ENCODE data around the gene ZSWIM5. TPM values are rescaled to one million over a fixed set of nuclear protein-coding genes. Genes with fewer than 3 reads are reported as not detected.

ZSWIM5 gene
- total RNA-seq, 1 experiment from 2014 or later = 7.9 TPM

- ChIA-PET CTCF (interaction anchor here (0.5 kb wide), 1 partner anchor 289 kb away, joined by 12 read pairs; no protein-coding TSS in a partner anchor), POLR2A (no interaction called here)
- Histone ChIP-seq H3K36me3 (ENCODE audit: control insufficient read depth, insufficient read depth, low read length) (no peaks in the 10 kb centered on the region; the same call in none of the 2 replicates), H3K4me3 (ENCODE audit: low read depth in 2 of 2, low read length in 2 of 2) (no peak overlapping the region), H3K4me1 (ENCODE audit: control insufficient read depth, insufficient read depth, low read length) (peaks cover 17% of the 10 kb centered on the region), H3K9me3 (ENCODE audit: control insufficient read depth, insufficient read depth, low read depth, low read length) (no peaks in the 10 kb centered on the region), H3K27ac (ENCODE audit: low read length) (no peak overlapping the region), H3K27me3 (ENCODE audit: control insufficient read depth, insufficient read depth, low read length) (no peaks in the 10 kb centered on the region)
- BruUV-seq (replicated peaks) = no TSS peak
- in situ Hi-C loops (cut with HindIII; ENCODE audit: low pct_unique_long_range_greater_than_20kb, low sequenced_read_pairs) (no loop called here), intact Hi-C loops (cut with micrococcal nuclease; ENCODE audit: unreplicated experiment) (no loop called here)
- TF ChIP-seq CTCF (IDR thresholded peaks at IDR 0.05) (no peak), POLR2AphosphoS5 (IDR thresholded peaks at IDR 0.05; ENCODE audit: low read depth, low read length) (no peak), SIN3A (IDR thresholded peaks at IDR 0.05; ENCODE audit: borderline replicate concordance, insufficient read depth, low read depth, low read length) (no peak), TCF7L2 (IDR thresholded peaks at IDR 0.05; ENCODE audit: low read depth, low read length) (no peak)
- TF ChIP-seq, protein P1, sequence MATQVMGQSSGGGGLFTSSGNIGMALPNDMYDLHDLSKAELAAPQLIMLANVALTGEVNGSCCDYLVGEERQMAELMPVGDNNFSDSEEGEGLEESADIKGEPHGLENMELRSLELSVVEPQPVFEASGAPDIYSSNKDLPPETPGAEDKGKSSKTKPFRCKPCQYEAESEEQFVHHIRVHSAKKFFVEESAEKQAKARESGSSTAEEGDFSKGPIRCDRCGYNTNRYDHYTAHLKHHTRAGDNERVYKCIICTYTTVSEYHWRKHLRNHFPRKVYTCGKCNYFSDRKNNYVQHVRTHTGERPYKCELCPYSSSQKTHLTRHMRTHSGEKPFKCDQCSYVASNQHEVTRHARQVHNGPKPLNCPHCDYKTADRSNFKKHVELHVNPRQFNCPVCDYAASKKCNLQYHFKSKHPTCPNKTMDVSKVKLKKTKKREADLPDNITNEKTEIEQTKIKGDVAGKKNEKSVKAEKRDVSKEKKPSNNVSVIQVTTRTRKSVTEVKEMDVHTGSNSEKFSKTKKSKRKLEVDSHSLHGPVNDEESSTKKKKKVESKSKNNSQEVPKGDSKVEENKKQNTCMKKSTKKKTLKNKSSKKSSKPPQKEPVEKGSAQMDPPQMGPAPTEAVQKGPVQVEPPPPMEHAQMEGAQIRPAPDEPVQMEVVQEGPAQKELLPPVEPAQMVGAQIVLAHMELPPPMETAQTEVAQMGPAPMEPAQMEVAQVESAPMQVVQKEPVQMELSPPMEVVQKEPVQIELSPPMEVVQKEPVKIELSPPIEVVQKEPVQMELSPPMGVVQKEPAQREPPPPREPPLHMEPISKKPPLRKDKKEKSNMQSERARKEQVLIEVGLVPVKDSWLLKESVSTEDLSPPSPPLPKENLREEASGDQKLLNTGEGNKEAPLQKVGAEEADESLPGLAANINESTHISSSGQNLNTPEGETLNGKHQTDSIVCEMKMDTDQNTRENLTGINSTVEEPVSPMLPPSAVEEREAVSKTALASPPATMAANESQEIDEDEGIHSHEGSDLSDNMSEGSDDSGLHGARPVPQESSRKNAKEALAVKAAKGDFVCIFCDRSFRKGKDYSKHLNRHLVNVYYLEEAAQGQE (IDR thresholded peaks at IDR 0.05; ENCODE audit: insufficient read depth in 1 of 2, low read depth in 2 of 2, low read length in 1 of 2) = no peak
- ATAC-seq (no peak), DNase-seq (ENCODE audit: low read depth, low spot score) (no peak)
Observed at GRCh38 chr1:45008516-45008915, 197.9 kb downstream of the ZSWIM5 start.

GRCh38 chr1:45008076-45008475 lies 198.3 kb downstream of the ZSWIM5 start:
- no peak for DNase-seq (ENCODE audit: low read depth, low spot score)
- no peak overlapping the region for H3K27ac ChIP-seq (ENCODE audit: low read length)
- H3K4me3 ChIP-seq (ENCODE audit: low read depth in 2 of 2, low read length in 2 of 2) = no peak overlapping the region
- no peak for ATAC-seq
- in situ Hi-C loops (cut with HindIII; ENCODE audit: low pct_unique_long_range_greater_than_20kb, low sequenced_read_pairs) (no loop called here), intact Hi-C loops (cut with micrococcal nuclease; ENCODE audit: unreplicated experiment) (no loop called here)
- no peaks in the 10 kb centered on the region; the same call in none of the 2 replicates for H3K36me3 ChIP-seq (ENCODE audit: control insufficient read depth, insufficient read depth, low read length)
- H3K4me1 ChIP-seq (ENCODE audit: control insufficient read depth, insufficient read depth, low read length) = peaks cover 14% of the 10 kb centered on the region
- POLR2A ChIA-PET = no interaction called here
- CTCF ChIA-PET = no interaction called here
- no peaks in the 10 kb centered on the region for H3K27me3 ChIP-seq (ENCODE audit: control insufficient read depth, insufficient read depth, low read length)
- TF ChIP-seq SIN3A (IDR thresholded peaks at IDR 0.05; ENCODE audit: borderline replicate concordance, insufficient read depth, low read depth, low read length) (no peak), TCF7L2 (IDR thresholded peaks at IDR 0.05; ENCODE audit: low read depth, low read length) (no peak), CTCF (IDR thresholded peaks at IDR 0.05) (no peak)
- TF ChIP-seq, protein P1 (IDR thresholded peaks at IDR 0.05; ENCODE audit: insufficient read depth in 1 of 2, low read depth in 2 of 2, low read length in 1 of 2) = no peak
- no peaks in the 10 kb centered on the region for H3K9me3 ChIP-seq (ENCODE audit: control insufficient read depth, insufficient read depth, low read depth, low read length)
- no TSS peak for BruUV-seq (replicated peaks)
